A673 (cell line): ENCODE results near the gene CNTLN.

Source experiments
- EZH2 ChIP-seq: fragments of 200-600 bp; sonication (generic); IDR thresholded peaks from 2 replicates; pipeline ENCODE4 v1.6.1; 2017; ENCODE audit warnings: borderline replicate concordance, low read depth, mild to moderate bottlenecking, mixed read lengths, antibody characterized with exemption, low read length; ENCODE audit not compliant: poor library complexity, severe bottlenecking
- TF ChIP-seq, protein P1 (sequence below): fragments of 300-800, 200-600 bp; sonication (generic); conservative IDR thresholded peaks from 2 replicates; pipeline ENCODE4 v1.5.1; 2017; ENCODE audit warnings: low read depth, mild to moderate bottlenecking, antibody characterized with exemption, low read length, moderate library complexity, mixed read lengths

DNA sequence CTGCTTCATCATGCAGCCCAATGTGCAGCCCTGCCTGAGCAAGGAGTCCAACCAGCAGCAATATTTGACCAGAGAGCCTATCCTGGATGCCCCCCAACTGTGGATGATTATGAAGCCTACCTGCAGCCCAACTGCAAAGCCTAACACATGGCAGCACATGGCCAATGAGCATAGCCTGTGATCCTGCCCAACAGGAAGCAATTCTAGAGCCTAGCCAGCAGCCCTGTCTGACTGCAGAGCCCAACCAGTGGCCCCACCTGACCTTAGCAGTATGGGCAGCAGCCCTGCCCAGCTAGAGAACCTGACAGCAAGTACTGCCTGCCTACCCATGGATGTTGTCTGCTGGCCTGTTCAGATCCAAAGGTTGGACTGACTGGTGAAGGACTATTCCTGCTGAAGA lies 346.7 kb downstream of the CNTLN start:
- TF ChIP-seq, protein P1, sequence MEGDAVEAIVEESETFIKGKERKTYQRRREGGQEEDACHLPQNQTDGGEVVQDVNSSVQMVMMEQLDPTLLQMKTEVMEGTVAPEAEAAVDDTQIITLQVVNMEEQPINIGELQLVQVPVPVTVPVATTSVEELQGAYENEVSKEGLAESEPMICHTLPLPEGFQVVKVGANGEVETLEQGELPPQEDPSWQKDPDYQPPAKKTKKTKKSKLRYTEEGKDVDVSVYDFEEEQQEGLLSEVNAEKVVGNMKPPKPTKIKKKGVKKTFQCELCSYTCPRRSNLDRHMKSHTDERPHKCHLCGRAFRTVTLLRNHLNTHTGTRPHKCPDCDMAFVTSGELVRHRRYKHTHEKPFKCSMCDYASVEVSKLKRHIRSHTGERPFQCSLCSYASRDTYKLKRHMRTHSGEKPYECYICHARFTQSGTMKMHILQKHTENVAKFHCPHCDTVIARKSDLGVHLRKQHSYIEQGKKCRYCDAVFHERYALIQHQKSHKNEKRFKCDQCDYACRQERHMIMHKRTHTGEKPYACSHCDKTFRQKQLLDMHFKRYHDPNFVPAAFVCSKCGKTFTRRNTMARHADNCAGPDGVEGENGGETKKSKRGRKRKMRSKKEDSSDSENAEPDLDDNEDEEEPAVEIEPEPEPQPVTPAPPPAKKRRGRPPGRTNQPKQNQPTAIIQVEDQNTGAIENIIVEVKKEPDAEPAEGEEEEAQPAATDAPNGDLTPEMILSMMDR = no peak
- no peak for TF ChIP-seq EZH2
